ENCODE results near the gene INSYN1. TPM values are rescaled to one million over a fixed set of nuclear protein-coding genes. Genes with fewer than 3 reads are reported as not detected.

Gene INSYN1
- total and polyA plus RNA-seq, 2 donors (not counting 1 experiment from before 2014, with no cell fraction given), result not detected

DNA sequence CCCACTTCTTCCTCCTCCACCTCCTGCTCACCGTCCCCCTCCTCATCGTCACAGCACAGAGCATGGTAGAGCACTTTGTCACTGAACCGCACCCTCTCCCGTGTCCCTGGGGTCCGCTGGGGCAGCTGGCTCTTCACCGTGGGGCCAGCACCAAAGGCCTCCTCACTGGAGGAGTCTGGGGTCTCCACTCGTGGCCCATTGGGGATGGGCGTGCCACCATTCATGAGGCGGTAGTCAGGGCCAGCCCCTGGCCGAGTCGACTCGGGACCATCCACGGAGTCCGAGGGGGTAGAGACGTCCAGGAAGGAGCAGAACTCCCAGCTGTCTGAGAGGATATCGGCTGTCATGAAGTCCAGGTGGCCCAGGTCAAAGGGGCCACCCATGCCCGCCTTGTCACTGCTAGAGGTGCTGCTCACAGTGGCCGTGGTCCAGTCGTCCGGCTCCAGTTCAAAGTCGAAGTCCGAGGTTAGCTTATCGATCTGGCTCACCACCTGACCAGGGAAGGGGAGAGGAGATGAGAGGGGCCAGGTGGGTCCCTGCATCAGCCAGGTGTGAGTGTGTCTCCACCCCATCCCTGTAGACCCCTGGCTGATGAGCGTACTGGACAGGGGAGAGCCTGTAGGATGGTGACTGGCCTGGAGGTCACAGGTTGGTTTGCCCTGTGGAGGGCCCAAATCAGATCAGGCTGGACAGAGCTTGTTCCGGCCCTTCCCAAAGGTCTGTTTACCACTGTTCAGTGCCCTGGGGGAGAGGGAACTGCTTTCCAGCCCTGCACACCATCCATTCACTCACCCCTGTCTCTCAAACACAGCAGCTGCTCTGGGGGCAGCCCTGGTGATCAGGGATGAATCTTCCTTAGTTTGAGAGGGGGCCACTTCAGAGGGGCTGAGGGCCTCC is 12.8 kb downstream of the INSYN1 start:
- TF ChIP-seq, protein P1, sequence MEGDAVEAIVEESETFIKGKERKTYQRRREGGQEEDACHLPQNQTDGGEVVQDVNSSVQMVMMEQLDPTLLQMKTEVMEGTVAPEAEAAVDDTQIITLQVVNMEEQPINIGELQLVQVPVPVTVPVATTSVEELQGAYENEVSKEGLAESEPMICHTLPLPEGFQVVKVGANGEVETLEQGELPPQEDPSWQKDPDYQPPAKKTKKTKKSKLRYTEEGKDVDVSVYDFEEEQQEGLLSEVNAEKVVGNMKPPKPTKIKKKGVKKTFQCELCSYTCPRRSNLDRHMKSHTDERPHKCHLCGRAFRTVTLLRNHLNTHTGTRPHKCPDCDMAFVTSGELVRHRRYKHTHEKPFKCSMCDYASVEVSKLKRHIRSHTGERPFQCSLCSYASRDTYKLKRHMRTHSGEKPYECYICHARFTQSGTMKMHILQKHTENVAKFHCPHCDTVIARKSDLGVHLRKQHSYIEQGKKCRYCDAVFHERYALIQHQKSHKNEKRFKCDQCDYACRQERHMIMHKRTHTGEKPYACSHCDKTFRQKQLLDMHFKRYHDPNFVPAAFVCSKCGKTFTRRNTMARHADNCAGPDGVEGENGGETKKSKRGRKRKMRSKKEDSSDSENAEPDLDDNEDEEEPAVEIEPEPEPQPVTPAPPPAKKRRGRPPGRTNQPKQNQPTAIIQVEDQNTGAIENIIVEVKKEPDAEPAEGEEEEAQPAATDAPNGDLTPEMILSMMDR (IDR thresholded peaks at IDR 0.05), result no peak
- TF ChIP-seq EZH2 (IDR thresholded peaks at IDR 0.05; ENCODE audit: borderline replicate concordance, insufficient read depth, low read depth, low read length, poor library complexity, severe bottlenecking), result no peak
- no peaks in the 10 kb centered on the region for H3K9me3 ChIP-seq (ENCODE audit: control extremely low read depth in 1 of 3, control insufficient read depth in 2 of 3, insufficient read depth in 1 of 3, low read length in 2 of 3)
- H3K4me1 Mint-ChIP-seq, result no peaks in the 10 kb centered on the region
- no peaks in the 10 kb centered on the region for H3K9me3 Mint-ChIP-seq (ENCODE audit: insufficient read depth)
- no peak overlapping the region for H3K27ac ChIP-seq (ENCODE audit: low read length in 2 of 2)
- no peak for ATAC-seq (ENCODE audit: low read depth)
- no peak overlapping the region for H3K9ac ChIP-seq (ENCODE audit: low read length)
- H3K27me3 Mint-ChIP-seq, result peaks cover 15% of the 10 kb centered on the region
- no peaks in the 10 kb centered on the region for H3K4me1 ChIP-seq (ENCODE audit: control insufficient read depth in 2 of 2, insufficient read depth in 2 of 2, low read length in 2 of 2)
- no peak overlapping the region for H3K27ac Mint-ChIP-seq
- H2AFZ ChIP-seq (ENCODE audit: insufficient read depth, low read depth, low read length, poor library complexity, severe bottlenecking), result no peak overlapping the region
- ChIA-PET POLR2A (no interaction called here), CTCF (no interaction called here)
- no peak for DNase-seq
- no peak overlapping the region for H3K4me2 ChIP-seq (replicated peaks; ENCODE audit: low read depth, low read length, poor library complexity, severe bottlenecking)
- no peaks in the 10 kb centered on the region for H3K36me3 ChIP-seq (replicated peaks in 1 of 2; ENCODE audit: control extremely low read depth in 1 of 2, control insufficient read depth in 1 of 2, extremely low read depth in 1 of 2, insufficient read depth in 2 of 2, low read length in 1 of 2)
- H3K79me2 ChIP-seq (ENCODE audit: control insufficient read depth, insufficient read depth, low read length), result no peaks in the 10 kb centered on the region
- no peaks in the 10 kb centered on the region for H3K27me3 ChIP-seq (replicated peaks in 1 of 4; ENCODE audit: control extremely low read depth in 1 of 4, control insufficient read depth in 3 of 4, insufficient read depth in 4 of 4, low read length in 3 of 4)
- WGBS (ENCODE audit: insufficient coverage), result 94% methylated on average over 23 of the region's 25 CpGs
- intact Hi-C loops (cut with micrococcal nuclease), result no loop called here
- no peak overlapping the region for H3K4me3 ChIP-seq (ENCODE audit: control extremely low read depth in 1 of 5, extremely low read depth in 1 of 5, insufficient read depth in 1 of 5, low read depth in 2 of 5, low read length in 4 of 5)
- no peak overlapping the region for H3K4me3 Mint-ChIP-seq
- H4K20me1 ChIP-seq (ENCODE audit: control insufficient read depth, insufficient read depth, low read length, poor library complexity, severe bottlenecking), result no peaks in the 10 kb centered on the region

DNA sequence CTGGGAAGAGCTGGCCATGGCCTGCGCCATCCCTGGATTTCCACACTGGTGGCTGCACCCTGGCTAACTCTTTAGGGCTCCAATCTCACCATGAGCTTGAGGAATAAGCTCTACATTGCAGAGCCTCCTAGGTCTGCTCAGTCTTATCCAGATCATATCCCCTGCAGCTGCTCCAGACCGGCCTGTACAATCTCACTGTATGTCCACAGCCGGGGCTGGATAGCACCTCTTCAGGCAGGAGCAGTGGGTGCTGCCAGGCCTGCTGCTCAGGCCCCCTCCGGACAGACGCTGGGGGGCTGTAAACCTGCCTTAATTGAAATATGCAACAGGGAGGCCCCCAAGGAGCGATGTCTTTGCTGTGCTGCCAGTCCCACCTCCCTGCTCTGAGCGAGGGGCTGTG is 15.6 kb downstream of the INSYN1 start:
- H3K27ac ChIP-seq (ENCODE audit: low read length in 2 of 2), result no peak overlapping the region
- no peaks in the 10 kb centered on the region for H3K9me3 Mint-ChIP-seq (ENCODE audit: insufficient read depth)
- no peak overlapping the region for H2AFZ ChIP-seq (ENCODE audit: insufficient read depth, low read depth, low read length, poor library complexity, severe bottlenecking)
- H3K79me2 ChIP-seq (ENCODE audit: control insufficient read depth, insufficient read depth, low read length), result no peaks in the 10 kb centered on the region
- H3K4me3 Mint-ChIP-seq, result no peak overlapping the region
- intact Hi-C loops (cut with micrococcal nuclease), result no loop called here
- DNase-seq (no peak), ATAC-seq (ENCODE audit: low read depth) (no peak)
- ChIA-PET POLR2A (no interaction called here), CTCF (no interaction called here)
- no peak overlapping the region for H3K9ac ChIP-seq (ENCODE audit: low read length)
- no peaks in the 10 kb centered on the region for H3K9me3 ChIP-seq (ENCODE audit: control extremely low read depth in 1 of 3, control insufficient read depth in 2 of 3, insufficient read depth in 1 of 3, low read length in 2 of 3)
- TF ChIP-seq, protein P1 (IDR thresholded peaks at IDR 0.05), result no peak
- no peak for TF ChIP-seq EZH2 (IDR thresholded peaks at IDR 0.05; ENCODE audit: borderline replicate concordance, insufficient read depth, low read depth, low read length, poor library complexity, severe bottlenecking)
- no peaks in the 10 kb centered on the region for H4K20me1 ChIP-seq (ENCODE audit: control insufficient read depth, insufficient read depth, low read length, poor library complexity, severe bottlenecking)
- 92% methylated on average over 7 of the region's 7 CpGs for WGBS (ENCODE audit: insufficient coverage)
- no peaks in the 10 kb centered on the region for H3K4me1 ChIP-seq (ENCODE audit: control insufficient read depth in 2 of 2, insufficient read depth in 2 of 2, low read length in 2 of 2)
- H3K4me3 ChIP-seq (ENCODE audit: control extremely low read depth in 1 of 5, extremely low read depth in 1 of 5, insufficient read depth in 1 of 5, low read depth in 2 of 5, low read length in 4 of 5), result no peak overlapping the region
- peaks cover 13% of the 10 kb centered on the region for H3K27me3 Mint-ChIP-seq
- H3K36me3 ChIP-seq (replicated peaks in 1 of 2; ENCODE audit: control extremely low read depth in 1 of 2, control insufficient read depth in 1 of 2, extremely low read depth in 1 of 2, insufficient read depth in 2 of 2, low read length in 1 of 2), result no peaks in the 10 kb centered on the region
- no peaks in the 10 kb centered on the region for H3K4me1 Mint-ChIP-seq
- H3K27me3 ChIP-seq (replicated peaks in 1 of 4; ENCODE audit: control extremely low read depth in 1 of 4, control insufficient read depth in 3 of 4, insufficient read depth in 4 of 4, low read length in 3 of 4), result no peaks in the 10 kb centered on the region
- H3K27ac Mint-ChIP-seq, result no peak overlapping the region
- H3K4me2 ChIP-seq (replicated peaks; ENCODE audit: low read depth, low read length, poor library complexity, severe bottlenecking), result no peak overlapping the region
